DMS53 treated with DMSO at 0.1 percent for 48 hours (cell line): ENCODE measurements around the gene C20orf96.
"Not testable (repeated sequence)": the region's sequence is repeated elsewhere in the genome, so short reads cannot be mapped to it uniquely, and the experiment has no call there.

Experiments used
- DNase-seq: peaks from one replicate; lab custom pipeline; 2025; ENCODE audit not compliant: unreplicated experiment; lab: John Stamatoyannopoulos, UW

The C20orf96 gene

GRCh38 chr20:237489-237888 is 53.1 kb downstream of the C20orf96 start:
- no peak for DNase-seq

DNA sequence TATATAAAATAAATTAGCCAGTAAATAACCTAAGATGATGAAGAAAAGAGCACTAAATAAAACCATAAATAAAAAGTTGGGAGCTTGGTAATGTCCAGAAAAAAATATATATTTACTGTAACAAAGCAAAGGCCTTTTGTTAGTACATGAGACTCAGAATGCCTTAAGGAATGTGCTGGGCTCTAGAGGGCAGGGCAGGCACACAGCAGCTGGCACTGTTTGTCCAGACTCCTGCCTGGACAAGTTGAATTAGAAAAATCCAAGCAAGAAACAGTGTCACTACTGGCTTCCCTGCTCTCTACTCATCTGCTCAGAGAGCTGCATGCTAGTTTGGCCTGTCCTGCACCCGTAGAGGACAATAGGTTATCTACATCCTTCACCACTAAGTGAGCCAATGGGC is 54.7 kb downstream of the C20orf96 start:
- peak; percentile 4 for DNase-seq

- no peak for DNase-seq
Observed at GRCh38 chr20:227439-228105, 63.0 kb downstream of the C20orf96 start.

DNA sequence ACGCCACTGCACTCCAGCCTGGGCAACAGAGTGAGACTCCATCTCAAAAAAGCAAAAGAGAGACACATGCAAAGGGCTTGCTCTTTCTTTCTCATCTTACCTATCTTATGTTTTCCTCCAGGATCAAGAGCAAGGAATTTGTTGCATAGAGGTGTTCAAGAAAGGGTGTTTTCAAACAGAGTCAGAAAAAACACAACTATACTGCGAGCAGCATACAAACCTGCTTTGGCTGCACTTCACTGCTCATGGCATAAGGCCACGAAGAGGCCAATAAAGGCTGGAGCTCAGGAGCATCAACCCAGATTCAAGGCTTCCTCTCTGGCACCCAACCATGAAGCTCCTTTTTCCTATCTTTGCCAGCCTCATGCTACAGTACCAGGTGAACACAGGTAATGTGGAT is 63.6 kb downstream of the C20orf96 start, which contains the start of gene DEFB129:
Gene DEFB129 (plus strand): TSS at position 301 of the 400 bp plus-strand sequence. CDS start 31 bp downstream, at position 332.
- no peak for DNase-seq

DNA sequence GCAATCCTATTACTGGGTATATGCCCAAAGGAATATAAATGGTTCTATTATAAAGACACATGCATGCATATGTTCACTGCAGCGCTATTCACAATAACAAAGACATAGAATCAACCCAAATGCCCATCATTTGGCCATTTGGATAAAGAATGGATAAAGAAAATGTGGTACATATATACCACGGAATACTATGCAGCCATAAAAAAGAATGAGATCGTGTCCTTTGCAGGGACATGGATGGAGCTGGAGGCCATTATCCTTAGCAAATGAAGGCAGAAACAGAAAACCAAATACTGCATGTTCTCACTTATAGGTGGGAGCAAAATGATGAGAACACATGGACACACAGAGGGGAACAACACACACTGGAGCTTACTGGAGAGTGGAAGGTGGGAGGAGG is 64.7 kb downstream of the C20orf96 start:
- not testable (repeated sequence) for DNase-seq

GRCh38 chr20:221258-221830 is 69.2 kb downstream of the C20orf96 start:
- no peak for DNase-seq
